NCI-H69 (cell line): ENCODE measurements around the gene CNMD.
"Not testable (repeated sequence)": the region's sequence is repeated elsewhere in the genome, so short reads cannot be mapped to it uniquely, and the experiment has no call there.

Experiments used
- DNase-seq: peaks from one replicate; lab custom pipeline; 2025; lab: John Stamatoyannopoulos, UW

CNMD gene

GRCh38 chr13:52744842-52745375 is 5.3 kb upstream of the CNMD start:
- no peak for DNase-seq

GRCh38 chr13:52743988-52744387 is 4.4 kb upstream of the CNMD start:
- peak; percentile 12 for DNase-seq

GRCh38 chr13:52743569-52743968 is 3.9 kb upstream of the CNMD start:
- peak; percentile 78 for DNase-seq

- peak; percentile 73 for DNase-seq
Measured at GRCh38 chr13:52738719-52739467, 727 bp downstream of the CNMD start.

GRCh38 chr13:52737965-52738364 is 1.7 kb downstream of the CNMD start:
- DNase-seq = peak; percentile 14

- no peak for DNase-seq
Measured at GRCh38 chr13:52737451-52737850, 2.2 kb downstream of the CNMD start.

GRCh38 chr13:52736891-52737290 is 2.7 kb downstream of the CNMD start:
- DNase-seq = no peak

GRCh38 chr13:52734075-52734623 is 5.5 kb downstream of the CNMD start:
- no peak for DNase-seq

- DNase-seq = no peak
Measured at GRCh38 chr13:52726258-52726657, 13.4 kb downstream of the CNMD start.

- no peak for DNase-seq
Measured at GRCh38 chr13:52725302-52725701, 14.3 kb downstream of the CNMD start.

- DNase-seq = no peak
Measured at GRCh38 chr13:52723181-52723580, 16.4 kb downstream of the CNMD start.

- DNase-seq = not testable (repeated sequence)
Measured at GRCh38 chr13:52721356-52721755, 18.3 kb downstream of the CNMD start.

- DNase-seq = not testable (repeated sequence)
Measured at GRCh38 chr13:52720904-52721303, 18.7 kb downstream of the CNMD start.

GRCh38 chr13:52713894-52714293 is 25.7 kb downstream of the CNMD start:
- DNase-seq = no peak

GRCh38 chr13:52712385-52712784 is 27.2 kb downstream of the CNMD start:
- peak; percentile 34 for DNase-seq

- DNase-seq = no peak
Measured at GRCh38 chr13:52711286-52711685, 28.3 kb downstream of the CNMD start.

GRCh38 chr13:52708266-52708665 is 31.4 kb downstream of the CNMD start:
- DNase-seq = not testable (repeated sequence)

GRCh38 chr13:52707375-52707774 is 32.2 kb downstream of the CNMD start:
- peak; percentile 45 for DNase-seq

GRCh38 chr13:52706081-52706480 is 33.5 kb downstream of the CNMD start:
- DNase-seq = no peak

GRCh38 chr13:52703482-52703881 is 36.1 kb downstream of the CNMD start:
- DNase-seq = peak; percentile 82

GRCh38 chr13:52701728-52702465 is 37.7 kb downstream of the CNMD start:
- no peak for DNase-seq

GRCh38 chr13:52696566-52696965 is 43.1 kb downstream of the CNMD start:
- no peak for DNase-seq

GRCh38 chr13:52695856-52696255 is 43.8 kb downstream of the CNMD start:
- no peak for DNase-seq
